ENCODE results near the gene ISCA2. TPM values are rescaled to one million over a fixed set of nuclear protein-coding genes. Genes with fewer than 3 reads are reported as not detected.

Gene ISCA2
- total RNA-seq, 1 experiment from 2014 or later, result 37.5 TPM

DNA sequence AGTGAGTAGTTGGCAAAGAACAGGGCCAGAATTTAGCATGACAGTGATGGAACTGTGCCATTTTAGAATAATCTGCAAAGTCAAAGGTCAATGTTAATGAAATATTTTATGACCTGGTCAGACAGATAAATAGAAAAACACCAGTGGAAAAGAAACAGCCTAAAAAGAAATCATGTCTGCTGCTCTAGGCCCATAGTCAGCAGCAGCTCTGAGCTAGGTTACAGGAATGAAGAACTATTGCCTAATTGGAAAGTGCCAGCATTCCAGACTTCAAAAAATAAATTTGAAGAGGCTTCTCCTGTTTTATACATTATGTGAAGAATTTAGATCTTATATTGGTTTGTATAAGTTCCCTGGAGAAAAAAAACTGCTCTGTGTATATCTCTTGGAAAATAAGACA is 10.2 kb upstream of the ISCA2 start:
- no peaks in the 10 kb centered on the region for H3K79me2 ChIP-seq (ENCODE audit: insufficient read depth, low read length)
- H3K18ac ChIP-seq (ENCODE audit: insufficient read length, low read depth, low read length), result no peak overlapping the region
- H3K14ac ChIP-seq (ENCODE audit: insufficient read depth, low read length), result no peak overlapping the region
- peaks cover 10 to 61% (median 55%) of the 10 kb centered on the region in 3 experiments; a peak in 6 of 7 replicates for H3K36me3 Mint-ChIP-seq (ENCODE audit: insufficient read depth in 1 of 3, low read depth in 3 of 3)
- H2BK15ac ChIP-seq (ENCODE audit: low read depth, low read length), result no peak overlapping the region
- no peak overlapping the region for H4K5ac ChIP-seq (ENCODE audit: insufficient read length, low read depth, low read length)
- H3K79me1 ChIP-seq (ENCODE audit: insufficient read depth, low read depth, low read length, poor library complexity, severe bottlenecking), result no peaks in the 10 kb centered on the region
- H3K27ac ChIP-seq (ENCODE audit: insufficient read length, low read depth, low read length), result no peak overlapping the region
- no peaks in the 10 kb centered on the region for H3K23me2 ChIP-seq (ENCODE audit: insufficient read length, low read depth, low read length, poor library complexity, severe bottlenecking)
- H3K27ac Mint-ChIP-seq, result no peak overlapping the region
- TF ChIP-seq, protein P1, sequence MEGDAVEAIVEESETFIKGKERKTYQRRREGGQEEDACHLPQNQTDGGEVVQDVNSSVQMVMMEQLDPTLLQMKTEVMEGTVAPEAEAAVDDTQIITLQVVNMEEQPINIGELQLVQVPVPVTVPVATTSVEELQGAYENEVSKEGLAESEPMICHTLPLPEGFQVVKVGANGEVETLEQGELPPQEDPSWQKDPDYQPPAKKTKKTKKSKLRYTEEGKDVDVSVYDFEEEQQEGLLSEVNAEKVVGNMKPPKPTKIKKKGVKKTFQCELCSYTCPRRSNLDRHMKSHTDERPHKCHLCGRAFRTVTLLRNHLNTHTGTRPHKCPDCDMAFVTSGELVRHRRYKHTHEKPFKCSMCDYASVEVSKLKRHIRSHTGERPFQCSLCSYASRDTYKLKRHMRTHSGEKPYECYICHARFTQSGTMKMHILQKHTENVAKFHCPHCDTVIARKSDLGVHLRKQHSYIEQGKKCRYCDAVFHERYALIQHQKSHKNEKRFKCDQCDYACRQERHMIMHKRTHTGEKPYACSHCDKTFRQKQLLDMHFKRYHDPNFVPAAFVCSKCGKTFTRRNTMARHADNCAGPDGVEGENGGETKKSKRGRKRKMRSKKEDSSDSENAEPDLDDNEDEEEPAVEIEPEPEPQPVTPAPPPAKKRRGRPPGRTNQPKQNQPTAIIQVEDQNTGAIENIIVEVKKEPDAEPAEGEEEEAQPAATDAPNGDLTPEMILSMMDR (conservative IDR thresholded peaks at IDR 0.05), result no peak
- no peak overlapping the region for H3K4me2 ChIP-seq (ENCODE audit: insufficient read depth, insufficient read length, low read length)
- no peak for DNase-seq
- H3K9me3 ChIP-seq (ENCODE audit: control insufficient read depth, low read depth, low read length), result no peaks in the 10 kb centered on the region
- no peak overlapping the region for H2BK12ac ChIP-seq (ENCODE audit: insufficient read length, low read depth, low read length)
- H3K9me3 Mint-ChIP-seq, result no peaks in the 10 kb centered on the region
- no peak overlapping the region for H2AFZ ChIP-seq (ENCODE audit: low read length)
- H3K56ac ChIP-seq (ENCODE audit: insufficient read length, low read depth, low read length), result no peak overlapping the region
- no peak overlapping the region for H3T11ph ChIP-seq (ENCODE audit: low read length)
- no peaks in the 10 kb centered on the region for H4K20me1 ChIP-seq (ENCODE audit: control insufficient read depth, insufficient read depth, insufficient read length)
- no peak overlapping the region for H3K4ac ChIP-seq (ENCODE audit: low read depth, low read length)
- H2BK20ac ChIP-seq (ENCODE audit: low read depth, low read length, poor library complexity, severe bottlenecking), result no peak overlapping the region
- H4K8ac ChIP-seq (replicated peaks; ENCODE audit: insufficient read length, low read depth, low read length), result no peak overlapping the region
- H3K27me3 ChIP-seq (ENCODE audit: insufficient read depth, low read length), result no peaks in the 10 kb centered on the region
- H3K23ac ChIP-seq (ENCODE audit: insufficient read length, low read depth, low read length), result no peak overlapping the region
- H3K4me1 Mint-ChIP-seq, result peaks cover 20 to 21% of the 10 kb centered on the region in 2 experiments
- H2BK5ac ChIP-seq (ENCODE audit: insufficient read length, low read length), result no peak overlapping the region
- no peak overlapping the region for H3K4me3 Mint-ChIP-seq
- no peak overlapping the region for H3K9ac ChIP-seq (ENCODE audit: extremely low read depth, insufficient read length, low read length)
- H2AK5ac ChIP-seq (ENCODE audit: insufficient read length, low read length), result no peak overlapping the region
- H3K4me1 ChIP-seq (ENCODE audit: insufficient read depth, low read length), result peaks cover 2% of the 10 kb centered on the region; the same call in 1 of the 2 replicates
- H2BK120ac ChIP-seq (ENCODE audit: low read depth, low read length, poor library complexity, severe bottlenecking), result no peak overlapping the region
- no peak overlapping the region for H4K91ac ChIP-seq (ENCODE audit: insufficient read length, low read depth, low read length)
- no peaks in the 10 kb centered on the region for H3K27me3 Mint-ChIP-seq (ENCODE audit: low read depth)
